Esophagus squamous epithelium (tissue), 5 donors: Measurements from ENCODE around the gene PINLYP. TPM values are rescaled to one million over a fixed set of nuclear protein-coding genes. Genes with fewer than 3 reads are reported as not detected.
A peak's percentile ranks its signal among the peaks of the same experiment; 100 is the strongest.

Experiments
- DNase-seq: peaks from one replicate; lab custom pipeline; 2025; lab: John Stamatoyannopoulos, UW
- H3K27ac ChIP-seq, 4 donors: fragments of 200-600 bp; sonication (generic); one replicate each; pipeline ENCODE4 v1.5.1; 2016 to 2019; ENCODE audit warnings: mild to moderate bottlenecking in 1 of 4
- H3K27me3 ChIP-seq, 4 donors: fragments of 200-600 bp; sonication (generic); 1 replicate in 3 of 4; 2 replicates in 1 of 4; pipeline versions ENCODE4 v1.5.1 to v1.6.0; 2017 to 2021; ENCODE audit warnings: antibody characterized with exemption in 1 of 4
- H3K36me3 ChIP-seq, 3 donors: fragments of 200-600 bp; sonication (generic); one replicate each; pipeline ENCODE4 v1.5.1; 2016 to 2019
- H3K4me1 ChIP-seq, 3 donors: fragments of 200-600 bp; sonication (generic); one replicate each; pipeline ENCODE4 v1.5.1; 2017 to 2019
- H3K4me3 ChIP-seq, 4 donors: fragments of 200-600 bp; sonication (generic); 1 replicate in 3 of 4; 2 replicates in 1 of 4; pipeline ENCODE4 v1.5.1; 2016 to 2019; ENCODE audit warnings: mild to moderate bottlenecking in 2 of 4, moderate library complexity in 1 of 4
- H3K9me3 ChIP-seq, 3 donors: fragments of 200-600 bp; sonication (generic); one replicate each; pipeline ENCODE4 v1.5.1; 2016 to 2019
- CTCF ChIP-seq, 6 experiments: fragments of 450-650 bp in 4 of 6; fragments of 200-600 bp in 2 of 6; sonication (generic) in 2 of 6; IDR thresholded peaks; one replicate each; pipeline ENCODE4 v1.5.1; 2016 to 2019; ENCODE audit warnings: antibody characterized with exemption in 6 of 6, mild to moderate bottlenecking in 4 of 6, moderate library complexity in 4 of 6
- POLR2A ChIP-seq, 4 donors: fragments of 450-650 bp; IDR thresholded peaks; one replicate each; pipeline ENCODE4 v1.6.1; 2017; ENCODE audit warnings: antibody characterized with exemption in 4 of 4, mild to moderate bottlenecking in 4 of 4, moderate library complexity in 3 of 4
- WGBS, 2 donors: methylation state at CpG; one replicate each; pipeline ENCODE4 v1.1.5; 2018; 5-methylcytosine and 5-hydroxymethylcytosine counted together
- intact Hi-C: fragments of 100-400 bp; cut with DNase I; formaldehyde crosslinking; loops from one replicate; pipeline ENCODE4 v1.15.0; 2022
- total RNA-seq, 4 donors: library from RNA; depleted of rRNA; stranded (reverse); fragments of >200 nt; gene quantifications; one replicate each; pipeline ENCODE4 v1.1.0, GENCODE V29; 2016
- donor health status: DM: yes; HTN: yes; CAD: no.

Gene PINLYP
- total RNA-seq, 4 donors from 2014 or later: 1.9 to 23.3 (median 9.3) TPM

DNA sequence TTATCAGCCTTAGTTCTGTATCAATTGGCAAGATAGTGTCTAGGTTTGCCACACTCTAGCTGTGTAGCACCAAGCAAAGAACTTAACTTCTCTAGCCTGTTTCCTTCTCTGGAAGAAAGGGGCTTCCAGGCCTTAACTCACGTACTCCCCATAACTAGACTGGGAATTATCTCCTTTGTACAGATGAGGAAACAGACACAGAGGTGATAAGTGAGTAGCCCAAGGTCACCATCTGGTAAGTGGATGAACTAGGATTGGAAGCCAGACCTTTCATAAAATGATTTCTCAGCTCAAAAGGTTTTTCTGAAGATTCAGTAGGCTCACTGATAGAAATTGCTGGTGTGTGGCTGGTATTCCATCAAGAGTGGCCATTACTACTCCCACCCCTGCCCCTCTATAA is 40.7 kb downstream of the PINLYP start:
- WGBS, 2 donors: 56 to 73% methylated on average over 1 of the region's 1 CpG
- Histone ChIP-seq H3K36me3 (peaks cover 0 to 31% (median 4%) of the 10 kb centered on the region in 3 donors), H3K27me3 (no peaks in the 10 kb centered on the region), H3K27ac (peak overlapping the region in 1 of 4 donors; percentile 3), H3K4me3 (no peak overlapping the region), H3K4me1 (peaks cover 14 to 30% (median 15%) of the 10 kb centered on the region in 3 donors), H3K9me3 (no peaks in the 10 kb centered on the region)
- no peak for DNase-seq
- intact Hi-C loops: no loop called here
- TF ChIP-seq CTCF (IDR thresholded peaks at IDR 0.05) (no peak), POLR2A (IDR thresholded peaks at IDR 0.05) (no peak)

DNA sequence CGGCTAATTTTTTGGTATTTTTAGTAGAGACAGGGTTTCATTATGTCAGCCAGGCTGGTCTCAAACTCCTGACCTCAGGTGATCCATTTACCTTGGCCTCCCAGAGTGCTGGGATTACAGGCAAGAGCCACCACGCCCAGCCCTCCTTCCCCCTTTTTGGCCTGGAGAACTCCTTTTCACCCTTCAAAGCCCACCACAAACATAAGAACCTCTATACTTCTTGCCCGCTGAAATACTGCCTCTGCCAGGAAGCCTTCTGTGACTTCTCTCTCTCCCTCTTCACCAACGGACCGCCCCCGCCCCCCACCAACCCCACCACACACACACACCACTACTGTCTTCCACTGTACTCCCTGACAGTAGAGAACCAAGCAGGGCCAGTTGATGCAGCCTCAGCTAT is 41.4 kb downstream of the PINLYP start:
- H3K27me3 ChIP-seq: no peaks in the 10 kb centered on the region
- H3K27ac ChIP-seq: no peak overlapping the region
- peaks cover 0 to 25% (median 4%) of the 10 kb centered on the region in 3 donors for H3K36me3 ChIP-seq
- no peak overlapping the region for H3K4me3 ChIP-seq
- TF ChIP-seq POLR2A (IDR thresholded peaks at IDR 0.05): no peak
- no peak for TF ChIP-seq CTCF (IDR thresholded peaks at IDR 0.05)
- 84 to 88% methylated on average over 5 to 6 of the region's 6 CpGs for WGBS, 2 donors
- DNase-seq: no peak
- intact Hi-C loops: no loop called here
- no peaks in the 10 kb centered on the region for H3K9me3 ChIP-seq
- peaks cover 14 to 30% (median 15%) of the 10 kb centered on the region in 3 donors for H3K4me1 ChIP-seq

DNA sequence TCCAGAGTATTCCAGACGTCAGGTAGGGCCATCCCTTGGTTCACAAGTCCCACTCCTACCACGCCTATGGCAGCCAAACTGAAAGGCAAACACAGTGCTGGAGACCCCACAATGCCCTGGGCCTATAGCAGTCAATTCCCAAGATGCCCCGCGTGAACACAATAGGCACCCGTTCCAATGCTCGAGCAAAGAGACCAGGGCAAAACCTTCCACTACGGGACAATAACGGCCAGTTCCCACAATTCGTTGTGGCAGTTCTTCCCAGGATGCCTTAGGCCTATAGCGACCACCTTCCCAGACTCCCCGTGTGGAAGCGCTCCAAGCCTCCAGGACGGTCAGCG is 43.3 kb downstream of the PINLYP start:
- Histone ChIP-seq H3K4me1 (peaks cover 14 to 30% (median 15%) of the 10 kb centered on the region in 3 donors), H3K9me3 (no peaks in the 10 kb centered on the region), H3K36me3 (peaks cover 0 to 6% (median 0%) of the 10 kb centered on the region in 3 donors), H3K27me3 (no peaks in the 10 kb centered on the region), H3K4me3 (peak overlapping the region; percentile 66 to 90 (median 72)), H3K27ac (peak overlapping the region; percentile 88 to 96 (median 92))
- WGBS, 2 donors: 0% methylated on average over 1 to 2 of the region's 14 CpGs
- TF ChIP-seq CTCF (IDR thresholded peaks at IDR 0.05) (no peak), POLR2A (IDR thresholded peaks at IDR 0.05) (no peak)
- intact Hi-C loops: no loop called here
- no peak for DNase-seq

- Histone ChIP-seq H3K9me3 (no peaks in the 10 kb centered on the region), H3K27me3 (no peaks in the 10 kb centered on the region), H3K27ac (peak within 1 kb of the TSS; percentile 88 to 96 (median 92)), H3K4me3 (peak within 1 kb of the TSS; percentile 66 to 90 (median 72)), H3K4me1 (peaks cover 14 to 32% (median 15%) of the 10 kb centered on the region in 3 donors), H3K36me3 (no peaks in the 10 kb centered on the region)
- 0% methylated on average over 5 to 30 of the region's 81 CpGs for WGBS, 2 donors
- peak; percentile 32 for DNase-seq
- intact Hi-C loops: no loop called here
- TF ChIP-seq CTCF (IDR thresholded peaks at IDR 0.05): peak in 1 of 6 experiments; percentile 2
- peak in 3 of 4 donors; percentile 47 to 75 (median 73) for TF ChIP-seq POLR2A (IDR thresholded peaks at IDR 0.05)
These were observed 43.9 kb downstream of the PINLYP start, which contains the start of gene ZNF428 for GRCh38 chr19:43619262-43620060. Gene ZNF428, minus strand, starts transcription at chr19:43619629. Its CDS starts 5,325 bp downstream, at chr19:43614304.
